HG03457 (cell line): ENCODE measurements around the gene CD14.
A peak's percentile ranks its signal among the peaks of the same experiment; 100 is the strongest.
"Not testable (repeated sequence)": the region's sequence is repeated elsewhere in the genome, so short reads cannot be mapped to it uniquely, and the experiment has no call there.

Experiments used
- ATAC-seq: cut with Tn5 transposase; IDR thresholded peaks from one replicate; pipeline ENCODE4 v1.9.1; 2021; ENCODE audit warnings: moderate number of reproducible peaks; ENCODE audit not compliant: unreplicated experiment

The CD14 gene

DNA sequence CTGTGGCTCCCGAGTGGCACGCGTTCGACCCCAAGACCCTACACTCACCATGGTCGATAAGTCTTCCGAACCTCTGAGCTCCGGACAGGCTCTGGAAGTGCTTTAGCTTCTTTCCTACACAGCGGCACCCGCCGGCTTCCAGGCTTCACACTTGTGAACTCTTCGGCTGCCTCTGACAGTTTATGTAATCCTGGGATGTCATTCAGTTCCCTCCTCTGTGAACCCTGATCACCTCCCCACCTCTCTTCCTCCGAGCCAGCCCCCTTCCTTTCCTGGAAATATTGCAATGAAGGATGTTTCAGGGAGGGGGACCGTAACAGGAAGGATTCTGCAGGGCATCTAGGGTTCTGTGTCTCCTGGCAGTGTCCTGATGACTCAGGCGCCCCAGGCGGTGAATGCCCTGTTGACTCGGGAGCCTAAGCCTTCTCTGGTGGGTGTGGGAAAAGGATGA lies at the start of gene CD14:
CD14 (minus strand) TSS at position 155 of the 451 bp plus-strand sequence; CDS start at position 51, 104 bp downstream.
- ATAC-seq, result no peak

DNA sequence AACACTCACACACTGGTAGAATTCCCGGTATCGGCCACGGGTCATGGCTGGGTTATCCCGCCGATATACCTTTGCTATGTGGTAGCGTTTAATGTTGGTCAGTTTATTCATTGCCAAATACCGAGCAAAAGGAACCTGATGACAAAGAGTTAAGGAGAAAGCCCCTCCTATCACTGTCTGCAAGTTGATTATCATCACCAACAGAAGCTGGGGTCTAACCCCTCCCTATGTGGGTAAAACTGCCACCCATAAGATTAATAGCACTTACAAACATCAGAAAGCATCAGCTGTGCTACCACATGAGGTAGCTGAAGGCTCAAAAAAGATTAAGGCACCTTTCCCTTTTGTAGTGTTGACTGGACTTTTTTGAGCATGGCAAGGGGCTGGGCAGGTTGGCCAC lies 46.0 kb upstream of the CD14 start:
- ATAC-seq, result no peak

DNA sequence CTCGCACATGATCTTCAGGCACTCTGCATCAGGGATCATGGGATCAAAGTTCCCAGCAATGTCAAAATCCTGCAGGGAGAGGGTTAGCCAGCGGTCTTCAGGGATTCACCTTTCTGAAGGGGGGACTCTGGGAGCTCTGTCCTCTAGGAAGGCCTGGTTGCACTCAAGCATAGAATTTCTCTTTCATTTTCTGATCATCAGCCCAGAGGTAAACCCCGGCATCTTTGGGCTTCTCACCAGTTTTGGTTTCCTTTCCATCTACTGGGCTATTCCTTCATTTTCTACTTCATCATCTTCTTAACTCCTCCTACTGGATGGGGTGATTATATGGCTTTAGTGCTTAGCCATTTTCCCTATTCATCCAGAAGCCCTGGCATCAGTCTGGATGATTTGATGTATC lies 45.0 kb upstream of the CD14 start:
- ATAC-seq, result no peak

DNA sequence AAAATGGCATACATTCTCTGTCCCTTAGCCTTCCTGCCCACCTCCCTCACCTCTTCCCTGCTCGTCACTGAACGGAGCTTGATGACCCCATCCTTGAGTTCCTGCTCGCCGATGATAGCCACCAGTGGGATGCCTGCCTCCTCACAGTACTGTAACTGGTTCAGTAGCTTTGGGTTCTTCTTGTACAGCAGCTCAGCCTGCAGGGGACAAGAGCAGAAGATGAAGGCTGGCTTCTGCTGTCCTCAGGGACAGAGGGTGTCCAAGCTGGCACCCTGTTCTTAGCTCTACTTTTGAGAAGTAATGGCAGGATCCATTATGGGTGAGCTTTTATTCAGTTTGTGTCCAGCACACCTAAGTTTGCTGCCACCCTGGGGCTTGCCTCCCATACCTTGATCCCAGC lies 41.7 kb upstream of the CD14 start:
- ATAC-seq, result no peak

DNA sequence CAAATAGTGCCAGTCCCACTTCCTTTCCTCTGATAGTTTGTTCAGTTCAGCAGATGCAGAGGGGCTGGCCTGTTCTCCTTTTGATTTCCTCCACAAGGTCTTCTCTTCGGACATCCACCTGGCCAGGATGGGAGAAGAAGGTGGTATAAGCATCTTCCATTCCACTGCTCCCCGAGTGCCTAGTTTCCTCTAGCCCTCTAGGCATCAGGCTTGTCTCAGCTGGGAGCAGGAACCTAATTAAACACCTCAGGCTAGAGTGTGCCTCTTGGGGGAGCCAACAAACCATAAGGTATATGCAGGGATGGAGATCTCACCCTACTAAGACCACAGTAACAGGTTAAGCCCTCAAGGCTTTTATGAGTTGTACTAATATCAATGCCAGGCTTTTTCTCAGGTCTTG lies 41.2 kb upstream of the CD14 start:
- no peak for ATAC-seq

DNA sequence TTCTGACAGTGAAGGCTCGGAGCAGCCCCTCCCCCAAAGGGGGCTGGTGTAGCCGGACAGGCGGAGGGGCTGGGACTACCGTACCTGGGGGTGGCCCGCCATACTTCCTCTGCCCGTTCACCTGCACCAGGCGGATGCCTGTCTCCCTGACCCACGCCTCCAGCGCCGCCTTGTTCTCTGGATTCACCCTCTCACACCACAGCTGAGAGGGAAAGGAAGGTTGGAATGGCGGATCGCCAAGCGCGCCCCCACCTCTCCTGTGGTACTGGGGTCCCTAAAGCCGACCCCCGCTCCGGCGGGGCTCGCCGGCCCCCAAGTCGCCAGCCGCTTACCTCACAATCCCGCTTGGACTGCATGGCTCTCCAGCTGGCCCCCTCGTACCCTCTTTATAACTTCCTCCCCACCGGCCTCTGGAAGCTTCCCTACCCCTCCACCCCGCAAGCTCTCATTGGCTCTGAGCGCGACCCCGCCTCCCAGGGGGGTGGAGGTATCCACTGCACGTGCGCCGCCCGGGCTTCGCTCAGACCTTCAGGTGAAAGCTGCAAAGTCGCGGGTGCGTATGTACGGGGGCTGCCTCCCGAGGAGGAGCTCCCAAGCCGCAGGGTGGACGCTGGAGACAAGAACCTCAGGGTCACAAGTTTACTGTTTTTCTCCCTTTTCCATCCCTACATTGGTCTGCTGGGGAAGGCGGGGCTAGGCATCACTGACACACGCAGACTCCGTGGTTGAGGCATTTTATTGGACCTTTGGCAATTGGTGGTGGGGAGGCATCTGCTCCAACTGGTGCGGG lies 40.4 kb upstream of the CD14 start, which contains the start of gene DND1:
DND1 (minus strand) TSS at position 390 of the 790 bp plus-strand sequence; CDS start at position 356, 34 bp downstream.
- no peak for ATAC-seq

DNA sequence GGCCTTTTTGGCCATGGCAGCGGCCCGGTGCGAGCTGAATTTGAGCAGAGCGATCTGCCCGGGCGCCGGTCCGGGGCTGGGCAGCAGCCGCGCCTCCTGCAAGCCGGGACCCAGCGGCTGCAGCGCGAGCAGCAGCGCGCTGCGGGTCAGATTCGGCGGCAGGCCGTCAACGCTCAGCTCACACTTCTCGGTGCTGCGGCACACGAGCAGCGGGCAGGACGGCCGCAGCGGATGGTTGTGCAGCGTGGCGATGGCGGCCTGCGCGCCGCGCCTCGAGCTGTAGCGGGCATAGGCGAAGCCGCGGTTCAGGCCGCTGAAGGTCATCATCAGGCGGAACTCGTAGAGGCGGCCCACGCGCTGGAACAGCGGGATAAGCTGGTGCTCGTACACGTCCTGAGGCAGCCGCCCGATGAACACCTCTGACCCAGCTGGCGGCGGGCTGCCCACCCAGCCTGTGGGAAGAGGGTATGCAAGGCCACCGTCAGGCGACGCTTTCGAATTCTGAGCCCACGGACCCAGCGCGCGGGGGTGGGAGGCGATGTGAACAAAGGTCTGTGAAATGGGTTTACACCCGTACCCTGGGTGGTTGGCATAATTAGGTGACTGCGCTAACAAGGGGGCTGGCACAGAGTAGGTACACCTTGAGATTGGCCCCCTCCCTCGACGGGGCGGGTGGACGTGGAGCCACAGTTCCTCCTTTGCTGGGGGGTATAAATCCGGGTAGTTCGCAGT lies 39.6 kb upstream of the CD14 start:
- no peak for ATAC-seq

DNA sequence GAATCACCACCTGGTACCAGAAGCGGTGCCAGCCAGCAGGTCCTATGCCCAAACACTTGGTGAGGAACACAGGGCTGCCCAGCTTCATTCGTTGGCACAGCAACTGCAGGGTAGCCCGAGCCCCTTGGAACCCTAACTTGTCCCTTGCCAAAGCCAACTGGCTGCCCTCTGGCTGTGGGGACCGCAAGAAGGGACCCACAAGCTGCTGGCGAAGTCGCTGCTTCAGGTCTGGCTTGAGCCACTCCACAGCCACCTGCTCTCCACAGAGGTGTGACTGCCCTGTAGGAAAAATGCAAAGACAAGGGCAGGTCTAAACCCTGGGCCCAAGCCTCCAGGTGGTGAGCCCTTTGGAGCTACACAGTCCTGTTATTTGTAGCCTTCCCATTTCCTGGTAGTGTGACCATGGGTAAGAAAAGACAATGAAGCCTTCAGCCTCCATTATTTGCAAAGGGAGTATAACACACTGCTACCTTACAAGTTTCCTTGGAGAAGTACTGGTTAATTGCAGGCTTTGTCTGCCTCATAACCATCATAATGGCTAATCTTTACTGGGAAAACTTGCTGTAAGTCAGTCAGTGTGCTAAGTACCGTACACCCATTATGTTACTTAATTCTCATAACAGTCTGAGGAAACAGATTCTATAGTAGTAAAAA lies 38.6 kb upstream of the CD14 start:
- no peak for ATAC-seq

DNA sequence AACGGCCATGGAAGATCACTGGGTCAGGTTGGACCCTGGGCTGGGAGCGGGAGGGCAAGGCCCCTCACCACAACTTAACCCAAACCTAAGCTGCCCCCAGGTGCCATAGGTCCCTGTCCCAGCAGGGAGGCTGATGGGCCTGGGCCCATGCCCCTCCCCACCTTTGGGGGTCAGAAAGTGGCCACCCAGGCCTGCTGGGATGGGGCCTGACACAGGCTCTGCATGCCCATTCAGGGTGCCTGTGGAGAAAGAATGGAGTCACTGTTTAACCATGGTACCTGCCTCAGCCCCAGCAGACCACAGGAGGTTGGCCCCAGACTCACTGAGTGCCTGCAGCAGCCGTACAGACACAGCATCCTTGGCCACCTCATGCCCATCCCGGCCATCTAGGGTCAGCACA lies 38.1 kb upstream of the CD14 start:
- ATAC-seq, result not testable (repeated sequence)

DNA sequence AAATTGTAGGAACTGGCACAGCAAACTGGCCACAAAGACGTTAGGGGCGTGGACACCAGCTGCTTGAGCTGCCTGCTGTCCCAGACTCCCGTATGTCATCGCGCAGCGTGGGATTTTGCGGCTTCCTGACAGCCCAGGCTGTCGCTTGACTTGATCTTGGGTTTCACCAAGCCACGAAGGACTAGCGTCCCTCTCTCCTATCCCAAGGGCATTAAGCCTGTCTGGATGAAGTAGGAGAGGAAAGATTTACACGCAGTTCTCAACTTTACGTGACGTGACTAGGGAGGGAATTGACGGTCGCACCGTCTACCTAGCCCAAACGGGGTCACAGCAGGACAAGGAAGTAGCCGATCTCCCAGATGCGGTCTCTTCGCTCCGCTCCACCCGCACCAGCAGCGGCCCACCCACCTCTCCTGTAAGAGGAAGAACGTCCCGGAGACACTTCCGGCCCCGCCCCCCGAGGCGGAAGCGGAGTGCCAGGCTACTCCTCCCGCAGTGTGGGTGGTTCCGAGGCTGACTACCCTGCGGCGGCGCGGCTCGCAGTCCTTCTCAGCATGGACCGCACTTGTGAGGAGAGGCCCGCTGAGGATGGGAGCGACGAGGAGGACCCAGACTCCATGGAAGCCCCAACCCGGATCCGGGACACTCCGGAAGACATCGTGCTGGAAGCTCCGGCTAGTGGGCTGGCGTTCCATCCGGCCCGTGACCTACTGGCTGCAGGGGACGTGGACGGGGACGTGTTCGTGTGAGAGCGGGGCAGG lies 31.6 kb upstream of the CD14 start, which contains the start of gene WDR55:
WDR55 (plus strand) TSS at position 546 of the 761 bp plus-strand sequence; CDS start at position 555, 9 bp downstream.
- peak; percentile 93 for ATAC-seq

DNA sequence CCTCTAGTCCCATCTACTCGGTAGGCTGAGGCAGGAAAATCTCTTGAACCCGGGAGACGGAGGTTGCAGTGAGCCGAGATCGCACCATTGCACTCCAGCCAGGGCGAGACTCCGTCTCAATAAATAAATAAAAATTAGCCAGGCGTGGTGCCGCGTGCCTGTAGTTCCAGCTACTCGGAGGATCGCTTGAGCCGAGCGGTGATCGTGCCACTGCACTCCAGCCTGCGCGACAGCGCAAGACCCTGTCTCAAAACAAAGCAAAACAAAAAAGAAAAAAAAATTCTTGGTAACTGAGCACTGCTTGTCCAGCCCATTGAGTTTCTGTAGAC lies 31.0 kb upstream of the CD14 start:
- no peak for ATAC-seq

DNA sequence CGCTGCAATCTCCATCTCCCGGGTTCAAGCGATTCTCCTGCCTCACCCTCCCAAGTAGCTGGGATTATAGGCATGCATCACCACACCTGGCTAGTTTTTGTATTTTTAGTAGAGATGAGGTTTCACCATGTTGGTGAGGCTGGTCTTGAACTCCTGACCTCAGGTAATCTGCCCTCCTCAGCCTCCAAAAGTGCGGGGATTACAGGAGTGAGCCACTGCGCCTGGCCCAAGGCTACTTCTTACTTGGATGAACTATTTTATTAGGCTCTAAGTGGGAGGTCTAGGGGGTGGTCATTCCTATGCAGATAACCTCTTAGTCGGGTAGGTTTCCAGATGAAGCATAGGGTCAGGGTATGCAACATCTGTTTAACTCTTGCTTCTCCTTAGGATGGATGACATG lies 27.4 kb upstream of the CD14 start:
- not testable (repeated sequence) for ATAC-seq

DNA sequence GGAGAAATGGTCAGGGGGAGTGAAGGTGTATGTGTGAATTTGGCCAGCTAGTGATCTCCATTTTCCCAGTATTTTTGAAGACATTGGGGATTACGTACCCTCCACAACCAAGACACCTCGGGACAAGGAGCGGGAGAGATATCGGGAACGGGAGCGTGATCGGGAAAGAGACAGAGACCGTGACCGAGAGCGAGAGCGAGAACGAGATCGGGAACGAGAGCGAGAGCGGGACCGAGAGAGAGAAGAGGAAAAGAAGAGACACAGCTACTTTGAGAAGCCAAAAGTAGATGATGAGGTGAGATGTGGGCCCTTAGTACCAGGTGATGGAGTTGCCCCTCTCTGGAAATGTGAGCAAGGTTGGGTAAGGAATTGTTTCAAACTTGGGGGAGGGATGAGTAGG lies 25.9 kb upstream of the CD14 start:
- ATAC-seq, result no peak

DNA sequence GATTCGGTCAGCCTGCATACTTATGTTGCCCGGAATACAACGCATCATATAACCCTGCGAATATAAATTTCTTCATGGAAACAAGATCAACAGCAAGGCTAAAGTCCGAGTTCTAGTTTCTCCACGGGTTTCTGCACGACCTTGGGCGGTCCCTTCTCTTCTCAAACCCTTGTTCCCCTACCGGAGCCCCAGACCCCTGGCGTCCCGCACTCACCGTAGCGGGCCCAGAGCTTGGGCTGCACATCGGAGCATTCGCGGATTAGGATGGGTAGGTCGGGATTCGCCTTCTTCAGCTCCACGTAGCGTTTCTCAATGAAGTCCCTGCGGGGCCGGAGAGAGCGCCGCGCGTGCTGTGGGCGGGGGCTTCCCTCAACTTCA lies 14.1 kb upstream of the CD14 start:
- ATAC-seq, result peak; percentile 24

DNA sequence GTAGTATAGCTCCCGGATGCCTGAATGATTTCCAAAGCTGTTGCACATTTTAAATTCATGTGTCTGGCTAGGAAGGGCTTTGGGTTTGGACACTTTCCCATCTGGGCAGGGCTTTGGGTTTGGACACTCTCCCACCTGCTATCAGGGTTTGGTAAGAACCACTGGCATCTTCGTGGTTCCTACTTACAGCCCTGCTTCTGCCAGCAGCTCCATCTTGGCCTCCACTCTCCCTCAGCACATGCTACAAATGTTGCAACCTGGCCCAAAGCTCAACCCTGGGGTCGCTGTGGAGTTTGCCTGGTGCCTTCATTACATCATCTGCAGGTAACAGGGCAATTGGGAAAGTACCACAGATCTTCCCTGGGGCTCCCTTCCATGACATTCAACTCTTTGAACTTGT lies 9.7 kb upstream of the CD14 start:
- ATAC-seq, result no peak

DNA sequence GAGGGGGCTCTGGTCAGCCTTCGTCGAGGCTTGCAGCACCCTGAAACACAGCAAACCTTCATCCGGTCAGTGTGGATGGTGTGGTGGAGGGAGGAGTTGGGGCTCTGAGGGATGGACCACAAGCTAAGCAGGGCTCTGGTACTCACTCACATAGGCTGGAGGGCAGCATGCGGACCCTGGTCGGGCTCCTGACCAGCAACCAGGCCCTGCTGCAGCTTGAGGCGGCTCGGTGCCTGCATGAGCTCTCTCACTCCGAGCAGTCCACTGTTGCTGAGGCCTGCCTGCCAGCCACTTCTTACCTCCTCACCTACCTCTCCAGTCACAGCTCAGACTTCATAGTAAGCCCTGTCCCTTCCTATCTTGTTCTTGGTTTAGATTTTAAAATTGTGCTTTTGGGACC lies 8.7 kb upstream of the CD14 start:
- no peak for ATAC-seq

DNA sequence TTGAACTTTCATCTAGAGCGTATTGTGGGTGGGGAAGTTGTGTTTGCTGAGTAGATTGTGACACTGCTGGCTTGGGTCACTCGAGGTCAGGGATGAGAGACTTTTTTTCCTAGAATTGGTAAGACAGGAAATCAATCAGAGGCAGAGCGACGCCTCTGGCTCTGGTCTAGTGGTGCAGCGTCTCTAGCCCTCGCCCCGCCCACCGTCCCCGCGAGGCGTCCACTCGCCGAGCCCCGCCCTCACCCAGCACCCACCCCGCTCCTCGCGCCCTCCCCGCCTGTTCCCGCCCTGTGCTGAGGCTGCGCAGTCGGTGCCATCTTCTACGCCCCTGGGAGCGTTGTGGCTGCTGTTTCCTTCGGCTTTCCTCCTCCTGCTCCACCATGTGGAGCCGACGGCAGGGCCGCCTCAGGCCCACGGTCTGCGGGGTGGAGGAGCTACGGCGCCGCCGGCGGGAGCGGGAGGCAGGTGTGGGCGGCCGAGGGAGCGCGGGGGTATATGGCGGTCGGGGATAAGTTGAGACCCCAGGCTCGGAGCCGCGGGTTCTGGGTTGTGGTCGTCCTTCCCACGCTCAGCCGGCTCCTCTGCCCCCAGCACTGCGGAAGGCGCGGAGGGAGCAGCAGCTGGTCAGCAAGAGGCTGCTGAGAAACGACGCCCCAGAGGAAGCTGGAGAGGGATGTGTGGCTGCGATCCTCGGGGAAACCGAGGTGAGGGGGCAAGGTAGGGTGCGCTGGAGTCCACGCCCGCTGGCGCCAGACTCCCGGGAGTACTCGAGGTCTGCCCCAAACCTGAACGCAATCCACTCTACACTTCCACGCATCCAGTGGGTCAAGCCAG lies 6.4 kb upstream of the CD14 start, which contains the start of gene TMCO6:
TMCO6 (plus strand) TSS at position 304 of the 834 bp plus-strand sequence; CDS start at position 381, 77 bp downstream.
- ATAC-seq, result peak; percentile 80

DNA sequence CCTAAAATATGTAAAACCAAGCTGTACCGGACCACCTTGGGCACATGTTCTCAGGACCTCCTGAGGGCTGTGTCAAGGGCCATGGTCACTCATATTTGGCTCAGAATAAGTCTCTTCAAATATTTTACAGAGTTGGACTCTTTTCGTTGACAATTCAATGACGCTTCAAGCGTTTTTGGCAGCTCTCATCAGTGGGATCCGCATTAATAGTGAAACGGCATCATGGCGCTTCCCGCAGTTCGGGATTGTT lies 5.8 kb upstream of the CD14 start:
- not testable (repeated sequence) for ATAC-seq

DNA sequence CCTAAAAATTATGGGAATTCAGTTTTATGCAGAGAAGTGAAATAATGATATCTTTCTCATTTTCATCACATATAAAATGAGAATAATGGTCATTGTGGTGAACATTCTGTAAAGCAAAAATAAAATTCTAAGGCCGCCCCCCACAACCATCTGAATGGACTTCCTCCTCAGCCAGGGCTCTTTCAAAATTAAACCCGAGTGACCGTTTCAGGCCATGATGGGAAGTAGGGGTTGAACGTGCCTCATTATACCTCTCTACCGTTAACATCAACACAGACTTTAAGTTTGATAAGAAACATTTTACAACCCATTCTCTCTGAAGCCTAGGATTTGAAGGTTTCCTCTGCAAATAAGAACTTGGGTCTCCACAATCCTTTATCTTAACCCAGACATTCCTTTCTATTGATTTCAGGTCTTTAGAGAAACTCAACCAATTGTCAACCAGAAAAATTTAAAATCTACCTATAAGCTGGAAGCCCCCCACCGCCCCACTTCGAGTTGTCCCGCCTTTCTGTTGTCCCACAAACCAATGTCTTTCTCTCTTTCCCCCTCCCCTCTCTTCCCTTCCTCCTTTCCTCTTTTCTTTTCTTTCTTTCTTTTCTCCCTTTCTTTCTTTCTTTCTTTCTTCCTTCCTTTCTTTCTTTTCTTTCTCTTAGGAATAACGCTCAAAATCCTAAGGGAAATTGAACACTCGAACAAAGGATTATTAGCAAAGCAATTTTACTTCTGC lies 4.6 kb upstream of the CD14 start:
- no peak for ATAC-seq
